ENCODE results near the gene KCNJ4.

The KCNJ4 gene

DNA sequence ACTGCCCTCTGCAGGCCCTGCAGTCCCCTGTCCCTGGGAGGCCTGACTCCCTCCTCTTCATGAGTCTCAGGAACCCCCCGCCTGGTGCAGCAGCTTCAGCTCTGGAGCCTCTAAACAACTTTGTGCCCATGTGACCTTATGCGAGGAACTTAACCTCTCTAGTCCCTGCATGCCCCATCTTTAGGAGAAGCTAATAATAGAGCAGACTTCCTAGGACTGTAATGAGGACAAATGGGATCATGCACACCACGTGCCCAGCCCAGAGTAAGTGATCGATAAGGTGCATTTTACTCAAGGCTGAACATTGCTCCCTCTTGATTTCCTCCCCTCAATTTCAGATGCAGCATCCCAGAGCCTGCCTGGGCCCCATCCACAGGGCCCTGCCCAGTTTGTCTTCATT, 19.0 kb downstream of the KCNJ4 start:
- H3K9ac ChIP-seq (ENCODE audit: low read depth, low read length) = no peak overlapping the region
- ATAC-seq (ENCODE audit: insufficient read depth, low read depth) (no peak), DNase-seq (no peak)
- H3K4me1 ChIP-seq (ENCODE audit: insufficient read depth, low read length) = no peaks in the 10 kb centered on the region
- H3K4me3 ChIP-seq (ENCODE audit: low read depth in 1 of 2, low read length in 2 of 2) = no peak overlapping the region
- no peaks in the 10 kb centered on the region for H3K36me3 ChIP-seq (ENCODE audit: insufficient read depth, low read length)
- peaks cover 11% of the 10 kb centered on the region for H3K27me3 ChIP-seq (ENCODE audit: insufficient read depth, low read length, poor library complexity)
- H4K20me1 ChIP-seq (ENCODE audit: insufficient read depth, low read length) = no peaks in the 10 kb centered on the region; the same call in 1 of the 2 replicates
- H2AFZ ChIP-seq (ENCODE audit: low read depth, low read length) = no peak overlapping the region
- no peaks in the 10 kb centered on the region for H3K79me2 ChIP-seq (ENCODE audit: insufficient read depth, low read length)
- no peaks in the 10 kb centered on the region for H3K9me3 ChIP-seq (ENCODE audit: insufficient read depth, low read length, severe bottlenecking)
- no peak overlapping the region for H3K4me2 ChIP-seq (ENCODE audit: insufficient read depth, low read length)
- no peak overlapping the region for H3K27ac ChIP-seq (ENCODE audit: low read length)
- TF ChIP-seq, protein P1, sequence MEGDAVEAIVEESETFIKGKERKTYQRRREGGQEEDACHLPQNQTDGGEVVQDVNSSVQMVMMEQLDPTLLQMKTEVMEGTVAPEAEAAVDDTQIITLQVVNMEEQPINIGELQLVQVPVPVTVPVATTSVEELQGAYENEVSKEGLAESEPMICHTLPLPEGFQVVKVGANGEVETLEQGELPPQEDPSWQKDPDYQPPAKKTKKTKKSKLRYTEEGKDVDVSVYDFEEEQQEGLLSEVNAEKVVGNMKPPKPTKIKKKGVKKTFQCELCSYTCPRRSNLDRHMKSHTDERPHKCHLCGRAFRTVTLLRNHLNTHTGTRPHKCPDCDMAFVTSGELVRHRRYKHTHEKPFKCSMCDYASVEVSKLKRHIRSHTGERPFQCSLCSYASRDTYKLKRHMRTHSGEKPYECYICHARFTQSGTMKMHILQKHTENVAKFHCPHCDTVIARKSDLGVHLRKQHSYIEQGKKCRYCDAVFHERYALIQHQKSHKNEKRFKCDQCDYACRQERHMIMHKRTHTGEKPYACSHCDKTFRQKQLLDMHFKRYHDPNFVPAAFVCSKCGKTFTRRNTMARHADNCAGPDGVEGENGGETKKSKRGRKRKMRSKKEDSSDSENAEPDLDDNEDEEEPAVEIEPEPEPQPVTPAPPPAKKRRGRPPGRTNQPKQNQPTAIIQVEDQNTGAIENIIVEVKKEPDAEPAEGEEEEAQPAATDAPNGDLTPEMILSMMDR (IDR thresholded peaks at IDR 0.05; ENCODE audit: borderline replicate concordance, extremely low read depth, low read length, poor library complexity, severe bottlenecking) = no peak
- TF ChIP-seq EZH2 (IDR thresholded peaks at IDR 0.05; ENCODE audit: borderline replicate concordance, low read depth, low read length, severe bottlenecking) = no peak

DNA sequence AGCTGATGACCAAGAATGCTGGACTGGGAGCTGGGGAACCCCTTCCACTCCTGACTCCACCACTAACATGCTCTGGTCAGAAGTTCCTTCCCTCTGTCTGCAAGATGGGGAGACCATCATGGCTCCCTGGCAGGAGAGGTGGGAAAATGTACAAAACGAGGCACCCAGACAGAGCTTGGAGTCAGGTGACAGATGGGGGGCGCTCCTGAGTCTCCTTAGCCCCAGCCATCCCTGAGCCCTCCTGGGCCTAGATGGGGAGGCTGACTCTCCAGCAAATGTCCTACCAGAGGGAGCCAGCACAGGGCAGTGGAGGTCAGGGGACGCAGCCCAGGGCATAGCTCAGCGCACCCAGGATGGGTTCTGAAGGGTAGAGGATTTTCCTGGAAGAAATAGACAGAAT, 20.0 kb downstream of the KCNJ4 start:
- no peak overlapping the region for H2AFZ ChIP-seq (ENCODE audit: low read depth, low read length)
- ATAC-seq (ENCODE audit: insufficient read depth, low read depth) (no peak), DNase-seq (no peak)
- H3K27me3 ChIP-seq (ENCODE audit: insufficient read depth, low read length, poor library complexity) = peaks cover 6% of the 10 kb centered on the region
- no peak overlapping the region for H3K9ac ChIP-seq (ENCODE audit: low read depth, low read length)
- H3K9me3 ChIP-seq (ENCODE audit: insufficient read depth, low read length, severe bottlenecking) = no peaks in the 10 kb centered on the region
- no peaks in the 10 kb centered on the region for H3K79me2 ChIP-seq (ENCODE audit: insufficient read depth, low read length)
- no peaks in the 10 kb centered on the region for H3K36me3 ChIP-seq (ENCODE audit: insufficient read depth, low read length)
- no peak overlapping the region for H3K4me2 ChIP-seq (ENCODE audit: insufficient read depth, low read length)
- H3K4me1 ChIP-seq (ENCODE audit: insufficient read depth, low read length) = no peaks in the 10 kb centered on the region
- TF ChIP-seq, protein P1 (IDR thresholded peaks at IDR 0.05; ENCODE audit: borderline replicate concordance, extremely low read depth, low read length, poor library complexity, severe bottlenecking) = no peak
- TF ChIP-seq EZH2 (IDR thresholded peaks at IDR 0.05; ENCODE audit: borderline replicate concordance, low read depth, low read length, severe bottlenecking) = no peak
- H3K4me3 ChIP-seq (ENCODE audit: low read depth in 1 of 2, low read length in 2 of 2) = no peak overlapping the region
- H3K27ac ChIP-seq (ENCODE audit: low read length) = no peak overlapping the region
- H4K20me1 ChIP-seq (ENCODE audit: insufficient read depth, low read length) = no peaks in the 10 kb centered on the region; the same call in 1 of the 2 replicates

DNA sequence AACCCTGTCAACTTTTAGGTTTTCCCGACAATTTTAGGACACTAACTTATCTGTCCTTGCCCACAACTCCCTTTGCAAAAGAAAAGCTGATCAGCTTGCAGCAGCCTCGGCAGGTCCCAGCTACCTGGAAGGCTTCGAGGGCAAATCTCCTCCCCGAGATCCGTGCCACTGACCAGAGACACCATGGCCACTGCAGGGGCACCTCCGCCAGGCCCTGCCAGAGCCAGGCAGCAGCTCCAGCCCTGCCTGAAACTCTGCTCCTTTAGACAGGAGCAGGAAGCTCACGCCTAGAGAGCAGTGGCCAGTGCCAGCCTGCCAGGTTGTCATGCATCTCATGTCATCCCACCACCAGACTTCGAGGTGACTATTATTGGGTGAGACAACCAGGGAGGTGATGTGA, 21.1 kb downstream of the KCNJ4 start:
- Histone ChIP-seq H3K36me3 (ENCODE audit: insufficient read depth, low read length) (no peaks in the 10 kb centered on the region), H3K9ac (ENCODE audit: low read depth, low read length) (no peak overlapping the region), H3K27me3 (ENCODE audit: insufficient read depth, low read length, poor library complexity) (peaks cover 6% of the 10 kb centered on the region), H3K27ac (ENCODE audit: low read length) (no peak overlapping the region), H3K79me2 (ENCODE audit: insufficient read depth, low read length) (no peaks in the 10 kb centered on the region), H3K4me1 (ENCODE audit: insufficient read depth, low read length) (no peaks in the 10 kb centered on the region), H3K9me3 (ENCODE audit: insufficient read depth, low read length, severe bottlenecking) (no peaks in the 10 kb centered on the region), H4K20me1 (ENCODE audit: insufficient read depth, low read length) (no peaks in the 10 kb centered on the region; the same call in 1 of the 2 replicates), H2AFZ (ENCODE audit: low read depth, low read length) (no peak overlapping the region), H3K4me2 (ENCODE audit: insufficient read depth, low read length) (no peak overlapping the region), H3K4me3 (ENCODE audit: low read depth in 1 of 2, low read length in 2 of 2) (no peak overlapping the region)
- TF ChIP-seq EZH2 (IDR thresholded peaks at IDR 0.05; ENCODE audit: borderline replicate concordance, low read depth, low read length, severe bottlenecking) = no peak
- TF ChIP-seq, protein P1 (IDR thresholded peaks at IDR 0.05; ENCODE audit: borderline replicate concordance, extremely low read depth, low read length, poor library complexity, severe bottlenecking) = no peak
- DNase-seq = no peak
- ATAC-seq (ENCODE audit: insufficient read depth, low read depth) = no peak

DNA sequence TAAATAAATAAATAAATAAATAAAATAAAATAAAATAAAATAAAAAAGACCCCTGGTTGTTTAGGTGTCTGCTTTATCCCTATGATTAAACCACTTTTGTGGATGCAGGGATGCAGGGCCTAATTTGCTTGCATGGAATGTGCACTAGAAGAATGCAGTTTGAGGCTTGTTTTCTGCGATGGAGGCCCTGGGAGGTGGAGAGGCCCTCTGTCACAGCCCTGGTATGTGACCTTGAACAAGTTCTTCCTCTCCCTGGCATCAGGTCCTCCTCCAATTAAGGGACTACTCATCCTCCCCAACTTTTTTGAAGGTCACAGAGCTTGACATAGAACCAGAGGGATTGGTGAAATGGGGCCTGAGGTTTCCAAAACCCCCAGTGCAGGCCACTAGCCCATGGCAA, 22.7 kb downstream of the KCNJ4 start:
- no peak for TF ChIP-seq EZH2 (IDR thresholded peaks at IDR 0.05; ENCODE audit: borderline replicate concordance, low read depth, low read length, severe bottlenecking)
- TF ChIP-seq, protein P1 (IDR thresholded peaks at IDR 0.05; ENCODE audit: borderline replicate concordance, extremely low read depth, low read length, poor library complexity, severe bottlenecking) = no peak
- Histone ChIP-seq H4K20me1 (ENCODE audit: insufficient read depth, low read length) (no peaks in the 10 kb centered on the region; the same call in 1 of the 2 replicates), H3K27me3 (ENCODE audit: insufficient read depth, low read length, poor library complexity) (peaks cover 6% of the 10 kb centered on the region), H3K79me2 (ENCODE audit: insufficient read depth, low read length) (no peaks in the 10 kb centered on the region), H3K9ac (ENCODE audit: low read depth, low read length) (no peak overlapping the region), H2AFZ (ENCODE audit: low read depth, low read length) (no peak overlapping the region), H3K4me1 (ENCODE audit: insufficient read depth, low read length) (no peaks in the 10 kb centered on the region), H3K4me3 (ENCODE audit: low read depth in 1 of 2, low read length in 2 of 2) (no peak overlapping the region), H3K4me2 (ENCODE audit: insufficient read depth, low read length) (no peak overlapping the region), H3K36me3 (ENCODE audit: insufficient read depth, low read length) (no peaks in the 10 kb centered on the region), H3K27ac (ENCODE audit: low read length) (no peak overlapping the region), H3K9me3 (ENCODE audit: insufficient read depth, low read length, severe bottlenecking) (no peaks in the 10 kb centered on the region)
- DNase-seq (no peak), ATAC-seq (ENCODE audit: insufficient read depth, low read depth) (no peak)
